Mesenchymal stem cell (in vitro differentiated cells and primary cell): ENCODE results near the gene TMEM121.
"Not testable (repeated sequence)": the region's sequence is repeated elsewhere in the genome, so short reads cannot be mapped to it uniquely, and the experiment has no call there.

ENCODE experiments used
- DNase-seq: peaks from one replicate; pipeline ENCODE4 v3.0.0-alpha.2; 2013
- H2AFZ ChIP-seq: one replicate; pipeline ENCODE4 v1.6.1; 2013; ENCODE audit warnings: low read depth, mild to moderate bottlenecking, control low read depth, inconsistent platforms, low read length, moderate library complexity
- H2AK5ac ChIP-seq: 2 replicates; pipeline ENCODE4 v1.6.1; 2013; ENCODE audit warnings: low read length, moderate library complexity, mild to moderate bottlenecking, inconsistent platforms; ENCODE audit not compliant: severe bottlenecking
- H2BK120ac ChIP-seq: one replicate; pipeline ENCODE4 v1.6.1; 2013; ENCODE audit warnings: low read depth, mild to moderate bottlenecking, inconsistent platforms, low read length, moderate library complexity
- H2BK12ac ChIP-seq, 2 experiments: one replicate each; pipeline ENCODE4 v1.6.1; 2013; ENCODE audit warnings: inconsistent platforms in 2 of 2, low read length in 2 of 2, mild to moderate bottlenecking in 2 of 2, moderate library complexity in 2 of 2, control low read depth in 1 of 2
- H2BK15ac ChIP-seq: one replicate; pipeline ENCODE4 v1.6.1; 2013; ENCODE audit warnings: mild to moderate bottlenecking, low read depth, inconsistent platforms; ENCODE audit not compliant: poor library complexity, severe bottlenecking
- H2BK5ac ChIP-seq: 2 replicates; pipeline ENCODE4 v1.6.1; 2013; ENCODE audit warnings: low read depth, mild to moderate bottlenecking, low read length, control low read depth, inconsistent platforms; ENCODE audit not compliant: poor library complexity, severe bottlenecking
- H3K14ac ChIP-seq, 2 experiments: one replicate each; pipeline ENCODE4 v1.6.1; 2013; ENCODE audit warnings: inconsistent platforms in 2 of 2, low read length in 2 of 2, control low read depth in 1 of 2, mild to moderate bottlenecking in 1 of 2, moderate library complexity in 1 of 2
- H3K18ac ChIP-seq, 2 experiments: one replicate each; pipeline ENCODE4 v1.6.1; 2013; ENCODE audit warnings: inconsistent platforms in 2 of 2, low read length in 2 of 2, control low read depth in 1 of 2, low read depth in 1 of 2, mild to moderate bottlenecking in 1 of 2
- H3K23ac ChIP-seq, 2 experiments: one replicate each; pipeline ENCODE4 v1.6.1; 2013; ENCODE audit warnings: inconsistent platforms in 2 of 2, low read length in 2 of 2, mild to moderate bottlenecking in 2 of 2, moderate library complexity in 2 of 2, control low read depth in 1 of 2
- H3K27ac ChIP-seq: 2 replicates; pipeline ENCODE4 v1.5.1; 2013; ENCODE audit warnings: mild to moderate bottlenecking, moderate library complexity, low read length, control low read depth, inconsistent platforms; ENCODE audit not compliant: poor library complexity, severe bottlenecking
- H3K27me3 ChIP-seq, 2 experiments: 2 replicates each; pipeline versions ENCODE4 v1.6.1 to v1.7.0; 2013; ENCODE audit warnings: low read length in 2 of 2, mild to moderate bottlenecking in 2 of 2, moderate library complexity in 2 of 2, control low read depth in 1 of 2, inconsistent platforms in 1 of 2; ENCODE audit not compliant: control insufficient read depth in 1 of 2, insufficient read depth in 1 of 2
- H3K36me3 ChIP-seq, 2 experiments: 2 replicates each; pipeline versions ENCODE4 v1.6.1 to v1.7.0; 2013; ENCODE audit warnings: low read length in 2 of 2, control low read depth in 1 of 2, inconsistent platforms in 1 of 2, low read depth in 1 of 2, mild to moderate bottlenecking in 1 of 2; ENCODE audit not compliant: insufficient read depth in 2 of 2, control insufficient read depth in 1 of 2
- H3K4ac ChIP-seq, 2 experiments: one replicate each; pipeline ENCODE4 v1.6.1; 2013; ENCODE audit warnings: inconsistent platforms in 2 of 2, low read length in 2 of 2, mild to moderate bottlenecking in 2 of 2, moderate library complexity in 2 of 2, control low read depth in 1 of 2, low read depth in 1 of 2
- H3K4me1 ChIP-seq: 2 replicates; pipeline ENCODE4 v1.6.1; 2013; ENCODE audit warnings: low read depth, low read length, control low read depth; ENCODE audit not compliant: control insufficient read depth, insufficient read depth
- H3K4me2 ChIP-seq: 2 replicates; pipeline ENCODE4 v1.6.1; 2013; ENCODE audit warnings: low read length, mild to moderate bottlenecking, inconsistent platforms; ENCODE audit not compliant: poor library complexity, severe bottlenecking
- H3K4me3 ChIP-seq, 2 experiments: 2 replicates each; pipeline versions ENCODE4 v1.5.1 to v1.7.0; 2013; ENCODE audit warnings: low read length in 2 of 2, mild to moderate bottlenecking in 2 of 2, control low read depth in 1 of 2, low read depth in 1 of 2; ENCODE audit not compliant: insufficient read depth in 1 of 2
- H3K79me1 ChIP-seq: replicated peaks from 2 replicates; pipeline ENCODE4 v1.6.1; 2013; ENCODE audit warnings: mild to moderate bottlenecking, control low read depth, low read length, inconsistent platforms; ENCODE audit not compliant: poor library complexity, severe bottlenecking
- H3K9ac ChIP-seq: 2 replicates; pipeline ENCODE4 v1.7.0; 2013; ENCODE audit warnings: mild to moderate bottlenecking, low read length, moderate library complexity
- H3K9me3 ChIP-seq: 2 replicates; pipeline ENCODE4 v1.7.0; 2013; ENCODE audit warnings: mild to moderate bottlenecking, low read length; ENCODE audit not compliant: control insufficient read depth
- H4K8ac ChIP-seq: one replicate; pipeline ENCODE4 v1.6.1; 2013; ENCODE audit warnings: inconsistent platforms, mild to moderate bottlenecking, low read length, moderate library complexity
- H4K91ac ChIP-seq: one replicate; pipeline ENCODE4 v1.6.1; 2013; ENCODE audit warnings: mild to moderate bottlenecking, low read length, inconsistent platforms
- WGBS: methylation state at CpG from one replicate; pipeline ENCODE4 v1.1.7; 2013; ENCODE audit warnings: mixed read lengths; 5-methylcytosine and 5-hydroxymethylcytosine counted together

The TMEM121 gene

DNA sequence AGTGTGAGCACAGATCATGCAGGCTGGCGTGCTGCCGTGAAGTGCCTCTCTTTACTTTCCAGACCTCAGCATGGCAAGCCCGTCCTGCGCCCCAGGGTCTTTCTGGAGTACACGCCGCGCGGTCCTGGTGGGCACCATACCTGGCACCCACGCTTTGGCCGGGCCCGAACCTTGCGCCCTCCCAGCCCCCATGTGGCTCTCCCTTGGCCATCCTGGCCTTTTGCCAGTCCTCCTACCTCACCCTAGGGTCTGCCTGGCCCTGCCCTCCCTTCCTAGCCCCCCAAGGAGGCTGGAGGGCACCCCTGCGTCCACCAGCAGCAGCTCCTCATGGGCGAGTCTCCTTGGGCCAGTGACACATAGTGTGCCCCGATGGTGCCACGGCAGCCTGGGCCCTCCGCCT lies 48.0 kb downstream of the TMEM121 start:
- not testable (repeated sequence) for H3K36me3 ChIP-seq, H2BK15ac ChIP-seq, H3K4ac ChIP-seq, H2BK120ac ChIP-seq, H4K8ac ChIP-seq, DNase-seq, H3K14ac ChIP-seq, H3K4me1 ChIP-seq, H3K4me2 ChIP-seq, H2AFZ ChIP-seq, H3K27me3 ChIP-seq, H3K4me3 ChIP-seq, H3K27ac ChIP-seq, H3K9ac ChIP-seq, H2BK12ac ChIP-seq, H2AK5ac ChIP-seq, H3K18ac ChIP-seq, H2BK5ac ChIP-seq, H3K23ac ChIP-seq, H3K9me3 ChIP-seq, H4K91ac ChIP-seq, H3K79me1 ChIP-seq
- no CpG with 5 or more reads among the region's 17 CpGs for WGBS

- H3K23ac ChIP-seq, H4K91ac ChIP-seq, H3K27ac ChIP-seq, H3K4me1 ChIP-seq, H3K4me3 ChIP-seq, H4K8ac ChIP-seq, H3K27me3 ChIP-seq, H3K36me3 ChIP-seq, H3K4me2 ChIP-seq, H2AFZ ChIP-seq, H3K4ac ChIP-seq, H2BK120ac ChIP-seq, H2AK5ac ChIP-seq, DNase-seq, H2BK12ac ChIP-seq, H3K9ac ChIP-seq, H3K18ac ChIP-seq, H3K14ac ChIP-seq, H2BK15ac ChIP-seq, H3K9me3 ChIP-seq, H3K79me1 ChIP-seq, H2BK5ac ChIP-seq: not testable (repeated sequence)
- WGBS = no CpG with 5 or more reads among the region's 17 CpGs
Measured at GRCh38 chr14:105575016-105575700, 48.8 kb downstream of the TMEM121 start.

DNA sequence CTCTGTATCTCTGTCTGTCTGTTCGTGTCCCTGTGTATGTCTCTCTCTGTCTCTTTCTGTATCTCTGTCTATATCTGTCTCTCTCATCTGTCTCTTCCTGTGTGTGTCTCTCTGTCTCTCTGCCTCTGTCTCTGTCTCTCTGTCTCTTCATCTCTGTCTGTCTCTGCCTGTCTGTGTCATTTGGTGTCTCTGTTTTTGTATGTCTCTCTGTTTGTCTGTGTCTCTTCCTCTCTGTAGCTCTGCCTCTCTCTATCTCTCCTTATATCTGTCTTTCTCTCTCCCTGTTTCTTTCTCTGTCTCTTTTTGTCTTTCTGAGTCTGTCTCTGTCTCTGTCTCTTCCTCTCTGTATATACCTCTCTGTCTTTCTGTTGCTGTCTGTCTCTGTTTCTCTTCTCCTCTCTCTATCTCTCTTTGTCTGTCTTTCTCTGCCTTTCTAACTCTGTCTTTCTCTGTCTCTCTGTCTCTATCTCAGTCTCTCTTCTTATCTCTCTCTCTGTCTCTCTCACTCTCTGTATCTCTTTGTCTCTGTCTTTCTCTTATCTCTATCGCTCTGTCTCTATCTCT lies 50.2 kb downstream of the TMEM121 start:
- WGBS = 50% methylated on average over 2 of the region's 2 CpGs
- H4K8ac ChIP-seq = no peak overlapping the region

DNA sequence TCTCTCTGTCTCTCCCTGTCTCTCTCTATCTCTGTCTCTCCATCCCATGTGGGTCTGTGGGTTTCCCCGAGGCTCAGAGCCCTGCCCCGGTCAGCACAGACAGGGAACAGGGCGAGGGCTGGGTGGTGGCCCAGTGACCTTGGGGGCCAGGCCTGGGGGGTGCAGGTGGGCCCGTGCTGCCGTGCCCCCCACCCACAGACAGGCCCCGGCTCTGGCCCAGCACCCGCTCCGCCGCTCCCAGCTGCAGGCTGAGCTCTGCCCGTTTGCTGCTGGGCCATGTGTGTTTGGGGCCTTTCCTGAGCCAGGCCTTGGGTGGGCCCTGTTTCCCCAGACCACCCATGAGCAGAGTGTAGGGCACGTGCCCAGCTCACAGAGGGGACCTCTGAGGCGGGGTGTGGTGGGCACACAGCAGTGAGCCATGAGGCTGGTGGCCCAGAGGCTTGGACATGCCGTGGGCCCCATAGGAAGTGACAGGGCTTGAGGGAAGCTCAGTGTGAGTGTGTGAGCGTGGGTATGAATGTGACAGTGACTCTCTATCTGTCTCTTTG lies 51.0 kb downstream of the TMEM121 start:
- H3K4me3 ChIP-seq = no peak overlapping the region
- no peak overlapping the region for H2AK5ac ChIP-seq
- 83% methylated on average over 12 of the region's 14 CpGs for WGBS

More for the DNA sequence above, 50.2 kb downstream of the TMEM121 start:
- H2BK15ac ChIP-seq = no peak overlapping the region
- no peak overlapping the region for H2AFZ ChIP-seq
- no peak overlapping the region for H3K4me2 ChIP-seq
- H3K9me3 ChIP-seq = no peaks in the 10 kb centered on the region
- no peak overlapping the region for H3K18ac ChIP-seq
- no peak for DNase-seq
- no peak overlapping the region for H3K9ac ChIP-seq
- H3K27ac ChIP-seq = no peak overlapping the region
- H3K14ac ChIP-seq = no peak overlapping the region
- no peak overlapping the region for H3K4me3 ChIP-seq
- no peak overlapping the region for H2BK120ac ChIP-seq
- H2BK5ac ChIP-seq = no peak overlapping the region
- no peak overlapping the region for H3K23ac ChIP-seq
- no peaks in the 10 kb centered on the region for H3K36me3 ChIP-seq
- no peaks in the 10 kb centered on the region for H3K79me1 ChIP-seq
- H4K91ac ChIP-seq = no peak overlapping the region
- no peak overlapping the region for H3K4ac ChIP-seq
- no peak overlapping the region for H2AK5ac ChIP-seq
- H3K27me3 ChIP-seq = no peaks in the 10 kb centered on the region
- no peak overlapping the region for H2BK12ac ChIP-seq
- H3K4me1 ChIP-seq = no peaks in the 10 kb centered on the region

More for the DNA sequence above, 51.0 kb downstream of the TMEM121 start:
- Histone ChIP-seq H2AFZ (no peak overlapping the region), H3K9ac (no peak overlapping the region), H3K23ac (no peak overlapping the region), H3K14ac (no peak overlapping the region), H3K4me1 (no peaks in the 10 kb centered on the region), H4K91ac (no peak overlapping the region), H4K8ac (no peak overlapping the region), H3K18ac (no peak overlapping the region), H2BK5ac (no peak overlapping the region), H3K4ac (no peak overlapping the region), H3K9me3 (no peaks in the 10 kb centered on the region), H3K36me3 (no peaks in the 10 kb centered on the region), H3K27ac (no peak overlapping the region), H3K4me2 (no peak overlapping the region), H2BK120ac (no peak overlapping the region), H2BK15ac (no peak overlapping the region), H3K79me1 (no peaks in the 10 kb centered on the region), H3K27me3 (no peaks in the 10 kb centered on the region), H2BK12ac (no peak overlapping the region)
- DNase-seq = no peak
